SJCRH30 (cell line): ENCODE data around the gene SZT2. TPM values are rescaled to one million over a fixed set of nuclear protein-coding genes. Genes with fewer than 3 reads are reported as not detected.

ENCODE experiments used
- DNase-seq, 2 experiments: peaks; one replicate each; pipeline ENCODE4 v3.0.0-alpha.2; 2015 to 2020
- H3K27ac ChIP-seq: fragments of 250-450 bp; sonication (Bioruptor Pico); 2 replicates; pipeline ENCODE4 v1.5.1; 2020; ENCODE audit warnings: mild to moderate bottlenecking, moderate library complexity
- H3K27me3 ChIP-seq: fragments of 250-450 bp; sonication (Bioruptor Pico); 2 replicates; pipeline ENCODE4 v1.5.1; 2020; ENCODE audit warnings: mild to moderate bottlenecking, moderate library complexity
- H3K36me3 ChIP-seq: fragments of 250-450 bp; sonication (Bioruptor Pico); 2 replicates; pipeline ENCODE4 v1.5.1; 2020; ENCODE audit warnings: mild to moderate bottlenecking, moderate library complexity
- H3K4me1 ChIP-seq: fragments of 250-450 bp; sonication (Bioruptor Pico); 2 replicates; pipeline ENCODE4 v1.5.1; 2020; ENCODE audit warnings: mild to moderate bottlenecking, moderate library complexity
- H3K4me3 ChIP-seq: fragments of 250-450 bp; sonication (Bioruptor Pico); 2 replicates; pipeline ENCODE4 v1.5.1; 2020; ENCODE audit warnings: mild to moderate bottlenecking, moderate library complexity
- H3K9me3 ChIP-seq: fragments of 250-450 bp; sonication (Bioruptor Pico); replicated peaks from 2 replicates; pipeline ENCODE4 v1.5.1; 2020; ENCODE audit warnings: mild to moderate bottlenecking, moderate library complexity
- total RNA-seq: library from RNA; depleted of rRNA; stranded (reverse); fragments of >200 nt; shearing (Covaris generic); gene quantifications from 2 replicates; pipeline ENCODE4 v1.2.3, GENCODE V29; 2014; rRNA removed

SZT2 gene
- 15.5 and 19.5 TPM in 2 replicates for total RNA-seq

DNA sequence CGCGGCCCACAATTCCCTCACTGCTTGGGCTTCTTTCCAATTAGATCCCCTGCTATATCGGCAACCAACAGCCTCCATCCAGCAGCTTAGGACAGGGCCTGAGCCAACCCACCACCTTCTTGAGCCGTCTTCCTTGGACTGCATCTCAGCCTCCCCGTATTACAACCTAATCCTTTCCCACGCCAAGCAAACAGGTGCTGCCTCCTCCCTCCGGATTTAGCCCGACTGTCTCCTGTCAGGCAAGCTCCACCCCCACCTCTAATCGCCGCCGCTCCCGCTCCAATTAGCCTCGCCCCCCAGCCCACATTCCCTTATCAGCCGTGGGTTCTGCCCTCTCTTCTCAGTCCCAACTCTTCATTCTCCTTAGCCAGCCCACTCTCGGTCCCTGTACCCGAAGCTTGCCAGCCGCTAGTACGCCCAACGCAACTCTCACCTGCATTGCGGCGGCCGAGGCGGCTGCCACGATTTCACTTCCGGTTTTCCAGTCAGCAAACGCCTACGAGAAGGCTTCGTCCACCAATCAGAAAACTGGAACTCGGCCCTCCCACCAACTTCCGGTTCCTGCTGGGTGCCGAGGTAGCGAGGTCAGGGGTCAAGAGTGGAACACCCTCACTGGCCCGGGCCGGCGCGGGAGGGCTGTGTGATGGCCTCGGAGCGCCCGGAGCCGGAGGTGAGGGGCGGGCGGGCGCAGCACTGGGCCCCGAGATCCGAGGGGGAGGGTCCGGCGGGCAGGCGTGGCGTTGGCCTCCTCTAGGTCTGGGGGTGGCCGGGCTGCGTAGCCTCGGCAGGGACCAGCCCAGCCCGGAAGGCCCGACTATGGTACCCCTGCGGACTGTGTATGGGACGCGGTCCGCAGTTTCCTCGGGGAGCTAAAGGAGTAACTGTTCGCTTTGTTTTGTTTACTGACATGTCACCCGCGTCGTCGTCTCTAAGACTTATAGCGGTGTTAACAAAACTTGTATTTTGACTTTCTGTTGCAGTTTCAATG, at the start of gene SZT2, which contains the start of gene MED8:
TSS of gene SZT2 (plus strand) at position 574 of the 988 bp plus-strand sequence. CDS start at position 644, 70 bp downstream.
TSS of gene MED8 (minus strand) at position 475 of the 988 bp plus-strand sequence. CDS start at position 439, 36 bp downstream.
- H3K27me3 ChIP-seq = no peaks in the 10 kb centered on the region
- peaks cover 14% of the 10 kb centered on the region for H3K36me3 ChIP-seq
- H3K27ac ChIP-seq = peak within 1 kb of the TSS; percentile 75
- H3K4me3 ChIP-seq = peak within 1 kb of the TSS; percentile 76
- H3K9me3 ChIP-seq = no peaks in the 10 kb centered on the region
- H3K4me1 ChIP-seq = peaks cover 3% of the 10 kb centered on the region; the same call in 1 of the 2 replicates
- DNase-seq = peak; percentile 96 to 98

DNA sequence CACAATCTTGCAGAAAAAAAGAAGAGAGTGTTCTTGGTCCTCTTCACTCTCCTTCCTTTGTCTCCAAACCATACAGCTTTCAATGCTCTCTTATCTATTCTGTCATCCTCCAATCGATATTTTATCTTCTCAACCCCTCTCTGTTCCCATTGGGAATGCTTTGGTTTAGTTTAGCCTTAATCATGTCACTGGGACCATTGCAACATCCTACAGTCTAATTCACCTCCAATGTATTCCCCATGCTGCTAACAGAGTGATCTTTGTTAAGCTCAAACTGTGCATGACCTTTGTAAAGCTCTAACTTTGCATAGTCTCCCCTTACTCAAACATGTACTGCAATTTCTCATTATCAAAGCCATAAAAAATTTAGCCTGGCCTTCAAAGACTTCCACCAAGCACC, 49.1 kb upstream of the SZT2 start:
- Histone ChIP-seq H3K36me3 (no peaks in the 10 kb centered on the region), H3K4me3 (no peak overlapping the region), H3K4me1 (no peaks in the 10 kb centered on the region), H3K27me3 (no peaks in the 10 kb centered on the region), H3K9me3 (no peaks in the 10 kb centered on the region), H3K27ac (no peak overlapping the region)
- DNase-seq = no peak

DNA sequence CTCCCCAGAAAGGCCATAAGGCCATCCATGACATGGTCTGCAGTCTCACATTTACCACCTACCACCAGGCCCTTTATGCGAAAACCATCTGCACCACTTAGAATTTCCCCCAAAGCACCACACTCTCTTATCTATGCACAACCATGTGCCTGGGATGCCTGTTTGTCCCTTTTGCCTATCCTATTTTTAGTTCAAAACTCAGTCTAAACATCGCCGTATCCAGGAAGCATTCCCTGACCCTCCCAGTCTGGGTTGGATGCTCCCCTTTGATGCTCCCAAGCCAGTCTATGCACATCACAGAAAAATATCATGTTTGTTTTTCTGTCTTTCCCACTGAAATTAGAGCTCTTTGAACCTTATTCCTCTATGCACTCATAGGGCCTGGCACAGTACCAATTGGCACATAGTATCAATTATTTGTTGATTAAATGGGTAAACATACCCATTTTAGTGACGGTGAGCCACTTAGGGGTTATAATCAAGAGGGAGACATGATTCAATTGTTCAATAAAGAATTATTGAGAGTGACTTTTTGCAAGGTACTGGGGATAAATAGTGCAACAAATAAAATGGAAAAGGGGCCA, 45.3 kb upstream of the SZT2 start:
- no peaks in the 10 kb centered on the region for H3K9me3 ChIP-seq
- no peak overlapping the region for H3K4me3 ChIP-seq
- H3K36me3 ChIP-seq = no peaks in the 10 kb centered on the region
- no peaks in the 10 kb centered on the region for H3K4me1 ChIP-seq
- H3K27me3 ChIP-seq = no peaks in the 10 kb centered on the region
- no peak for DNase-seq
- no peak overlapping the region for H3K27ac ChIP-seq

DNA sequence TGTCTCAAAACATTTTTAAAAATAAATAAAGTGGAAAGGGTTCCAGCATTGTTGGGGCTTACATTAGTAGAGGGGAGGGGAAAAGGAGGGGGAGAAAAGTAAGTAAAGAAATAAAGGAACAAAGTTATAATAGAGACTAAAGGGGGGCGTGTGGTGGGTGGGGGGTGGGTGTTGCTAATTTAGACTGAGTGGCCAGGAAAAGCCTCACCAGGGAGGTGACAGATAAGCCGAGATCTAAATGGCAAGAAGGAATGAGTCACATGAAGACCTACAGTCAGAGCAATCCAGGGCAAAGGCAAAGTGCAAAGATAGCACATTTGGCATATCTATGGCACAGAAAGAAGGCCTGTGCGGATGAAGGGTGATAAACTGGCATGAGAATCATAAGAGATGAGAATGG, 44.6 kb upstream of the SZT2 start:
- Histone ChIP-seq H3K36me3 (no peaks in the 10 kb centered on the region), H3K4me3 (no peak overlapping the region), H3K4me1 (no peaks in the 10 kb centered on the region), H3K27ac (no peak overlapping the region), H3K27me3 (no peaks in the 10 kb centered on the region), H3K9me3 (no peaks in the 10 kb centered on the region)
- DNase-seq = no peak

DNA sequence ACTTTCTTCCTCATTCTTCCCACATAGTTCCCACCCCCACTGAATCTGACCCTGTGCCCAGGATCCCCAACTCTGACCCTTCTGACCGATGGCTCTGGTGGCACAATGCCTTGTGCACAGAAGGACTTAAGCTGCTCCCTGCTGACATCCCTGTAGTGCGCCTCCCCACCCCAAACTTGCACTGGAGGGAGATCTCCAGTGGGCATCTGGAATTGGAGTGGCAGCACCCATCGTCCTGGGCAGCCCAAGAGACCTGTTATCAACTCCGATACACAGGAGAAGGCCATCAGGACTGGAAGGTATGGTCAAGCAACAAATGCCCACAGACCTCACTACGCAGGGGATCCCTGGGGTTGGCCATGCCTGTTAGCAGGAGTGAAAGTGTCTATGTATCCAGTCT, 43.1 kb upstream of the SZT2 start:
- Histone ChIP-seq H3K36me3 (no peaks in the 10 kb centered on the region), H3K9me3 (no peaks in the 10 kb centered on the region), H3K27ac (no peak overlapping the region), H3K4me1 (no peaks in the 10 kb centered on the region), H3K27me3 (no peaks in the 10 kb centered on the region), H3K4me3 (no peak overlapping the region)
- DNase-seq = no peak

DNA sequence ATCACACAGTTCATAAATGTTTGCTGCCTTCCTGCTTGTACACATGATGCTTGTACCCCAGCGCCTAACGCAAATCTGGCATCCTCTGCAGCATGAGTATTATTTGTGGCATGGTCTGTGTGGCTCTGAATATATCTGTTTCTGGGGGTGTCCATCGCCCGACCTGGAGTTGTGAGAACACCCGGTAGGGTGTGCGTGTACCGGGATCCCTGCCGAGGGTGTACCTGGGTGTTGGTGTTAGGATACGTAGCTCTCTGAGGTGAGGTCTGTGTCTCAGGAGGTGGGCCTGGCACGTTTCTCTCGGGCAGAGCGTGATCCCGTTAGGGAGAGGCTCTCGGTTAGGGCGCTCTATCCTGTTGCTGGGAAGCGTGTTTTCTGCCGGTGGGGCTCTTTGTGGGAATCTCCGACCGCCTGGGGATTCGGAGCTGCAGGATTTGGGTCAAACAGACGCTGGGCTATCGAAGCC, 41.3 kb upstream of the SZT2 start:
- H3K27me3 ChIP-seq = no peaks in the 10 kb centered on the region
- H3K36me3 ChIP-seq = no peaks in the 10 kb centered on the region
- H3K27ac ChIP-seq = no peak overlapping the region
- peak overlapping the region; percentile 57 for H3K4me3 ChIP-seq
- no peaks in the 10 kb centered on the region for H3K4me1 ChIP-seq
- DNase-seq = no peak
- H3K9me3 ChIP-seq = no peaks in the 10 kb centered on the region

DNA sequence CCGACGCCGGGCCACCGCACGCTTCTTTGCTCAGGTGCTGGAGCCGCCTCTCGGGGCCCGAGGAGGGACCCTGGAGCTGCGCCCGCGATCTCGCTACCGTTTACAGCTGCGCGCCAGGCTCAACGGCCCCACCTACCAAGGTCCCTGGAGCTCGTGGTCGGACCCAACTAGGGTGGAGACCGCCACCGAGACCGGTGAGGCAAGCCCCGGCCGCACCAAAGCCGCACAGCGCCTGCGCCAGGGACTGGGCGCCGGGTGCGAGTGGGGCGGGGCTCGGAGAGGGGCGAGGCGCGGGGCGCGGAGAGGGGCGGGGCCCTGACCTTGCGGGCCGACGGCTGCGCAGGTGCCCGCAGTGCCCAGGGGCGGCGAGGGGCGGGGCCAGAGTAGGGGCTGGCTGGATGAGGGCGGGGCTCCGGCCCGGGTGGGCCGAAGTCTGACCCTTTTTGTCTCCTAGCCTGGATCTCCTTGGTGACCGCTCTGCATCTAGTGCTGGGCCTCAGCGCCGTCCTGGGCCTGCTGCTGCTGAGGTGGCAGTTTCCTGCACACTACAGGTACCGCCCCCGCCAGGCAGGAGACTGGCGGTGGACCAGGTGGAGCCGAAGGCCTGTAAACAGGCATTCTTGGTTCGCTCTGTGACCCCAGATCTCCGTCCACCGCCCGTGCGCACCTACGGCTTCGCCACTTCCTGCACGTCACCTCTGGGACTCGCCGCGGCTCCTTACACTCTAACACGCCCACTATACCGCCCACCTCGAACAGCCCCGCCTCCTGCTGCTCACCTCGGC, 40.7 kb upstream of the SZT2 start:
- Histone ChIP-seq H3K27me3 (no peaks in the 10 kb centered on the region), H3K4me1 (no peaks in the 10 kb centered on the region), H3K27ac (no peak overlapping the region), H3K36me3 (no peaks in the 10 kb centered on the region), H3K9me3 (no peaks in the 10 kb centered on the region), H3K4me3 (peak overlapping the region; percentile 57)
- peak; percentile 59 to 69 for DNase-seq

DNA sequence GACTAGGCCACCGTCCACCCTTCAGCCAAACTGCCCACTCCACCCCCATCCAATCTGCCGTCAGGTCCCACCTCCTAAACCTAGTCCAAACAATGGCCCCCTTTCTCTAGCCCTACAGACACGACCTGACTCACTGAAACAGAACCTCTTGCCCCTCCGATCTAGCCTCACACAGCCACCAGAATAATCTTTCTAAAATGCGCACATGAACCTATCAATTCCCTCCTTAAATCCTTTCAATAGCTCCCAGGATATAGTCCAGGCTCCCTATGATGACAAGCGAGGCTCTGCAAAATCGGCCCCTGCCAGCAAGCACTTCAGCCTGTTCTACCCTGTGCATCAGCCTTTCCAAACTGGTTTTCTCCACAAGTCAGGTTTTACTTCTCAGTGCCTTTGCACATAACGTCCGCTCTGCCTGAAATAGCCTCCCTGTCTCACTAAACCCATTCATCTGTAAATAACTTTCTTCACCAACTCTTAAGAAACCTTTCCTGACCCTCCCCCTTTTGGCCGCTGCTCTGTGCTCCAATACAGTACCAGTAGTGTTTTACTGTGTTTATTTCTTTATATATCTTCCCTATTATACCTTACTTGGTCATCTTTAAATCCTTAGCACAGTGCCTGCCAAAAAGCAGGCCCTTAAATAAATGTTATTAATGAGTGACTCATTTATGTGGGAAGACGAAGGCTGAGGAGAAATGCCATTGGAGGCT, 39.9 kb upstream of the SZT2 start:
- peak overlapping the region; percentile 57 for H3K4me3 ChIP-seq
- no peak for DNase-seq
- H3K4me1 ChIP-seq = no peaks in the 10 kb centered on the region
- no peak overlapping the region for H3K27ac ChIP-seq
- no peaks in the 10 kb centered on the region for H3K9me3 ChIP-seq
- no peaks in the 10 kb centered on the region for H3K36me3 ChIP-seq
- no peaks in the 10 kb centered on the region for H3K27me3 ChIP-seq

DNA sequence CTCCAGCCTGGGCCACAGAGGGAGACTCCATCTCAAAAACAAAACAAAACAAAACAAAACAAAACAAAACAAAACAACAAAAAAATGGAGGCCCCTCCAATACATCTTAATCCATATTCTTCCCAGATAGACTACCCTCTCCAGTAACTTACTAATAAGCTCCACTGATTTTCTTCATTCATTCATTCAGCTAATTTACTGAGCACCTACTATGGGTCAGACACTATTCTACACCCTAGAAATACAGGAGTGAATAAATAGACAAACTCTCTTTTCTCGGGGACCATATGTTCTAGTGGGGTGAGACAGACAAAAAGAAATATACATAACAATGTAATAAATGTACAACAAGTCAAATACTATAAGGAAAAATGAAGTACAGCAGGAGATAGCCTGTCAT, 38.7 kb upstream of the SZT2 start:
- H3K27ac ChIP-seq = no peak overlapping the region
- H3K27me3 ChIP-seq = no peaks in the 10 kb centered on the region
- H3K36me3 ChIP-seq = no peaks in the 10 kb centered on the region
- no peak for DNase-seq
- H3K4me1 ChIP-seq = no peaks in the 10 kb centered on the region
- H3K4me3 ChIP-seq = no peak overlapping the region
- H3K9me3 ChIP-seq = no peaks in the 10 kb centered on the region

DNA sequence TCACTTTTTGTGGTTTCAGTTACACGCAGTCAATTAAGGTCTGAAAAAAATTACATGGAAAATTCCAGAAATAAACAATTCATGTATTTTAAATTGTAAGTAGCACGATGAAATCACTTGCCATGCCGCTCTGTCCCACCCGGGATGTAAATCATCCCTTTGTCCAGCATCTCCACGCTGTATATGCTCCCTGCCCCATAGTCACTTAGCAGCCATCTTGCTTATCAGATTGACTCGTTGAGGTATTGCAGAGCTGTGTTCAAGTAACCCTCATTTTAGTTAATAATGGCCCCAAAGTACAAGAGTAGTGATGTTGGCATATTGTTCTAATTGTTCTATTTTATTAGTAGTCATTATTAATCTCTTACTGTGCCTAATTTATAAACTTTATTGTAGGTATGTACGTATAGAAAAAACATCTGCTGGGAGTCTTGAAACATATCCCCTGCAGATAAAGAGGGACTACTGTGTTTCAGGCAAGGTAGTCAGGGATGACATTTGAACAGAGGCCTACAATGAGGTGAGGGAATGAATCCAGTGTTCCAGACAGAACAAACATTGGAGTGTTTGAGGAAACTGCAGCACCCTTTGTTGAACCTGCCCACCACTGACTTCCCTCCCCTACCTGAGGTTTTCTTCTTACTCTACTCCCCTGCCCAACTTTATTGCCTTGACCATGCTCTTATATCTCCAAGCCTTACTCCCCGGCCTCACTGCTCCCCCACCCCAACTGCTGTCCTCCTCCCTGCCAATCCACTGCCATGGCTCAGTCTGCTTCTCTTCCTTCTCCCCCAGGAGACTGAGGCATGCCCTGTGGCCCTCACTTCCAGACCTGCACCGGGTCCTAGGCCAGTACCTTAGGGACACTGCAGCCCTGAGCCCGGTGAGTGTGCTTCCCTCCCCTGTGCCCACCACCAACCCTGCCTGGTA, 38.0 kb upstream of the SZT2 start:
- no peak overlapping the region for H3K4me3 ChIP-seq
- H3K4me1 ChIP-seq = no peaks in the 10 kb centered on the region
- no peaks in the 10 kb centered on the region for H3K9me3 ChIP-seq
- H3K36me3 ChIP-seq = no peaks in the 10 kb centered on the region
- no peak overlapping the region for H3K27ac ChIP-seq
- H3K27me3 ChIP-seq = no peaks in the 10 kb centered on the region
- no peak for DNase-seq

DNA sequence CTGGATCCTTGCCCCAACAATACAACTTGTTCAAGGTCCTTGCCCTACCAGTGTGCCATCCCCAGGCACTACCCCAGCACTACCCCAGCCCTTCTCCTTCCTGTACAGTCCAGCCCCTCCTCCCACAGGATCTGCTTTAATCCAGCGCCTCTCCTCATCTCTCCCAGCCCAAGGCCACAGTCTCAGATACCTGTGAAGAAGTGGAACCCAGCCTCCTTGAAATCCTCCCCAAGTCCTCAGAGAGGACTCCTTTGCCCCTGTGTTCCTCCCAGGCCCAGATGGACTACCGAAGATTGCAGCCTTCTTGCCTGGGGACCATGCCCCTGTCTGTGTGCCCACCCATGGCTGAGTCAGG, 37.4 kb upstream of the SZT2 start:
- no peak overlapping the region for H3K4me3 ChIP-seq
- no peaks in the 10 kb centered on the region for H3K27me3 ChIP-seq
- H3K4me1 ChIP-seq = no peaks in the 10 kb centered on the region
- H3K36me3 ChIP-seq = no peaks in the 10 kb centered on the region
- no peak for DNase-seq
- no peaks in the 10 kb centered on the region for H3K9me3 ChIP-seq
- H3K27ac ChIP-seq = no peak overlapping the region

DNA sequence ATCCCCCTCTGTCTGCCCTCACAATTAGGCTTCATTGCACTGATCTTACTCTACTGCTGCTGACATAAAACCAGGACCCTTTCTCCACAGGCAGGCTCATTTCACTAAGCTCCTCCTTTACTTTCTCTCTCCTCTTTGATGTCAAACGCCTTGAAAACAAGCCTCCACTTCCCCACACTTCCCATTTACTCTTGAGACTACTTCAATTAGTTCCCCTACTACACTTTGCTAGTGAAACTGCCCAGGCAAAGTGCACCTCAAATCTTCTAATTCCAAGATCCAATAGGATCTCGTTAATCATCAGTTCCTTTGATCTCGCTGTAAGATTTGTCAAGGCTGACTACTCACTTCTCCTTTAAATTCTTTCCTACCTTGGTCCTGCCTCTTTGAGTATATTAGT, 36.8 kb upstream of the SZT2 start:
- no peaks in the 10 kb centered on the region for H3K4me1 ChIP-seq
- H3K36me3 ChIP-seq = no peaks in the 10 kb centered on the region
- no peak overlapping the region for H3K27ac ChIP-seq
- no peaks in the 10 kb centered on the region for H3K27me3 ChIP-seq
- no peak for DNase-seq
- H3K4me3 ChIP-seq = no peak overlapping the region
- no peaks in the 10 kb centered on the region for H3K9me3 ChIP-seq

DNA sequence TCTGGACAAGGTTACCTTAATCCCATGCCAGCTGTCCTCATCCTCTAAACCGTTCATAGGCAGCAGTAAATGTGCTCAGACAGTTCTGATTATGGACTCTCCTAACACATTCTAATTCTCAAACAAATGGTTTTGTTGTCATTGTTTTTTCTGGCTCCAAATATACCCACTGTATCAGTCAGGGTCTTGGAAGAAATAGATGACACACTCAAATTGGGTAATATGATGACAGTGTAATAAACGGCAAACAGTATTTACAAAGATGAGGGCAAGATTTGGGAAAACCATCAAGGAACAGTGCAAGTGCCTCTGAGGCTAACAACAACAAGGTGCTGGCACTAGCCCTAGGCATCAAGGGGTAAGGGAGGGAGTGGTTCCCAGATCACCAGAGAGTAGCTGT, 35.2 kb upstream of the SZT2 start:
- Histone ChIP-seq H3K27me3 (no peaks in the 10 kb centered on the region), H3K4me3 (no peak overlapping the region), H3K4me1 (no peaks in the 10 kb centered on the region), H3K9me3 (no peaks in the 10 kb centered on the region), H3K27ac (no peak overlapping the region), H3K36me3 (no peaks in the 10 kb centered on the region)
- no peak for DNase-seq
